NT2/D1 (cell line): ENCODE data around the gene PELI3.

Experiments
- DNase-seq: peaks from one replicate; pipeline ENCODE4 v3.0.0-alpha.2; 2011; ENCODE audit warnings: low read depth, low spot score
- H3K27me3 ChIP-seq: 2 replicates; pipeline ENCODE4 v1.6.0; 2011; ENCODE audit warnings: mild to moderate bottlenecking; ENCODE audit not compliant: insufficient read length, insufficient read depth
- H3K36me3 ChIP-seq: 2 replicates; pipeline ENCODE4 v1.6.1; 2011; ENCODE audit warnings: mild to moderate bottlenecking, low read length, mixed read lengths; ENCODE audit not compliant: insufficient read depth, insufficient read length
- H3K4me1 ChIP-seq: 2 replicates; pipeline ENCODE4 v1.5.1; 2011; ENCODE audit not compliant: insufficient read depth, insufficient read length
- H3K4me3 ChIP-seq: 2 replicates; pipeline ENCODE4 v1.5.1; 2011; ENCODE audit warnings: low read depth; ENCODE audit not compliant: insufficient read length
- H3K9ac ChIP-seq: 2 replicates; pipeline ENCODE4 v1.6.0; 2011; ENCODE audit warnings: low read depth; ENCODE audit not compliant: insufficient read length
- H3K9me3 ChIP-seq: 2 replicates; pipeline ENCODE4 v1.5.1; 2011; ENCODE audit warnings: mild to moderate bottlenecking, low read length; ENCODE audit not compliant: insufficient read depth
- SUZ12 ChIP-seq: IDR thresholded peaks from 2 replicates; pipeline ENCODE4 v1.6.1; 2011; ENCODE audit not compliant: insufficient read length, insufficient read depth; ENCODE audit errors: extremely low read depth
- YY1 ChIP-seq: IDR thresholded peaks from 2 replicates; pipeline ENCODE4 v1.6.1; 2011; ENCODE audit not compliant: insufficient read length, insufficient read depth
- ZNF274 ChIP-seq: IDR thresholded peaks from 2 replicates; pipeline ENCODE4 v1.6.1; 2011; ENCODE audit warnings: mild to moderate bottlenecking, low read depth, low read length

Gene PELI3

GRCh38 chr11:66524304-66525040 is 57.8 kb downstream of the PELI3 start:
- Histone ChIP-seq H3K27me3 (no peaks in the 10 kb centered on the region), H3K9me3 (no peaks in the 10 kb centered on the region), H3K36me3 (peaks cover 80% of the 10 kb centered on the region), H3K4me1 (peaks cover 3% of the 10 kb centered on the region), H3K4me3 (no peak overlapping the region), H3K9ac (no peak overlapping the region)
- TF ChIP-seq ZNF274 (no peak), YY1 (no peak), SUZ12 (no peak)
- DNase-seq = no peak
